RWPE2 (cell line): ENCODE measurements around the gene LRRC25.

Source experiments
- ATAC-seq: fragments of 200-7000 bp; cut with Tn5 transposase; 3 replicates; pipeline ENCODE4 v1.9.1; 2021; ENCODE audit warnings: low read depth
- DNase-seq: peaks from one replicate; pipeline ENCODE4 v3.0.0-alpha.2; 2020; ENCODE audit warnings: low spot score
- H3K27ac ChIP-seq: fragments of 450-650 bp; 2 replicates; pipeline ENCODE4 v1.5.1; 2017; ENCODE audit warnings: mild to moderate bottlenecking; ENCODE audit not compliant: poor library complexity, severe bottlenecking
- H3K27me3 ChIP-seq: fragments of 250-450 bp; sonication (Bioruptor Pico); 2 replicates; pipeline ENCODE4 v1.5.1; 2021; ENCODE audit warnings: mild to moderate bottlenecking, moderate library complexity; ENCODE audit not compliant: insufficient read depth, poor library complexity, severe bottlenecking
- H3K36me3 ChIP-seq: fragments of 250-450 bp; sonication (Bioruptor Pico); 2 replicates; pipeline ENCODE4 v1.5.1; 2020; ENCODE audit warnings: low read depth, mild to moderate bottlenecking, moderate library complexity
- H3K4me1 ChIP-seq: fragments of 250-450 bp; sonication (Bioruptor Pico); 2 replicates; pipeline ENCODE4 v1.5.1; 2021; ENCODE audit warnings: mild to moderate bottlenecking, moderate library complexity; ENCODE audit not compliant: insufficient read depth, poor library complexity, severe bottlenecking
- H3K4me3 ChIP-seq: fragments of 250-450 bp; sonication (Bioruptor Pico); 2 replicates; pipeline ENCODE4 v1.5.1; 2021; ENCODE audit warnings: mild to moderate bottlenecking, moderate library complexity; ENCODE audit not compliant: severe bottlenecking
- H3K9me3 ChIP-seq: fragments of 250-450 bp; sonication (Bioruptor Pico); 2 replicates; pipeline ENCODE4 v1.5.1; 2021; ENCODE audit warnings: mild to moderate bottlenecking, moderate library complexity; ENCODE audit not compliant: severe bottlenecking
- CTCF ChIP-seq: fragments of 450-650 bp; IDR thresholded peaks from one replicate; pipeline ENCODE4 v1.5.1; 2017; ENCODE audit warnings: mild to moderate bottlenecking, moderate library complexity; ENCODE audit not compliant: poor library complexity, severe bottlenecking

LRRC25 gene

GRCh38 chr19:18392417-18392816, 5.0 kb downstream of the LRRC25 start:
- DNase-seq (no peak), ATAC-seq (no peak)
- H3K4me1 ChIP-seq, result no peaks in the 10 kb centered on the region

GRCh38 chr19:18391509-18392075, 5.8 kb downstream of the LRRC25 start:
- Histone ChIP-seq H3K36me3 (peaks cover 19% of the 10 kb centered on the region), H3K27me3 (no peaks in the 10 kb centered on the region), H3K9me3 (no peaks in the 10 kb centered on the region), H3K27ac (no peak overlapping the region), H3K4me1 (peaks cover 4% of the 10 kb centered on the region), H3K4me3 (no peak overlapping the region)
- DNase-seq, result no peak
- no peak for ATAC-seq
- TF ChIP-seq CTCF, result no peak

More at GRCh38 chr19:18392417-18392816, 5.0 kb downstream of the LRRC25 start:
- Histone ChIP-seq H3K9me3 (no peaks in the 10 kb centered on the region), H3K27me3 (no peaks in the 10 kb centered on the region), H3K4me3 (no peak overlapping the region), H3K36me3 (peaks cover 16% of the 10 kb centered on the region), H3K27ac (no peak overlapping the region)
- no peak for TF ChIP-seq CTCF

GRCh38 chr19:18390065-18390907, 7.1 kb downstream of the LRRC25 start:
- TF ChIP-seq CTCF, result no peak
- no peak overlapping the region for H3K4me3 ChIP-seq
- DNase-seq (no peak), ATAC-seq (no peak)
- H3K9me3 ChIP-seq, result no peaks in the 10 kb centered on the region
- peaks cover 13% of the 10 kb centered on the region for H3K4me1 ChIP-seq
- peaks cover 19% of the 10 kb centered on the region for H3K36me3 ChIP-seq
- H3K27me3 ChIP-seq, result no peaks in the 10 kb centered on the region
- H3K27ac ChIP-seq, result no peak overlapping the region

- no peaks in the 10 kb centered on the region for H3K27me3 ChIP-seq
- no peak for TF ChIP-seq CTCF
- H3K4me1 ChIP-seq, result peaks cover 14% of the 10 kb centered on the region
- H3K4me3 ChIP-seq, result no peak overlapping the region
- DNase-seq (no peak), ATAC-seq (no peak)
- H3K9me3 ChIP-seq, result no peaks in the 10 kb centered on the region
- peaks cover 19% of the 10 kb centered on the region for H3K36me3 ChIP-seq
- H3K27ac ChIP-seq, result no peak overlapping the region
Observed at GRCh38 chr19:18389726-18390064, 7.7 kb downstream of the LRRC25 start.
